VCaP (cell line): Measurements from ENCODE around the gene FIZ1.

Source experiments
- H3K27ac ChIP-seq: fragments of 450-650 bp; 2 replicates; pipeline ENCODE4 v1.5.1; 2017
- TF ChIP-seq, protein P1 (sequence below): fragments of 450-650 bp; conservative IDR thresholded peaks from 2 replicates; pipeline ENCODE4 v1.5.1; 2017; ENCODE audit warnings: mild to moderate bottlenecking, moderate library complexity

Gene FIZ1

DNA sequence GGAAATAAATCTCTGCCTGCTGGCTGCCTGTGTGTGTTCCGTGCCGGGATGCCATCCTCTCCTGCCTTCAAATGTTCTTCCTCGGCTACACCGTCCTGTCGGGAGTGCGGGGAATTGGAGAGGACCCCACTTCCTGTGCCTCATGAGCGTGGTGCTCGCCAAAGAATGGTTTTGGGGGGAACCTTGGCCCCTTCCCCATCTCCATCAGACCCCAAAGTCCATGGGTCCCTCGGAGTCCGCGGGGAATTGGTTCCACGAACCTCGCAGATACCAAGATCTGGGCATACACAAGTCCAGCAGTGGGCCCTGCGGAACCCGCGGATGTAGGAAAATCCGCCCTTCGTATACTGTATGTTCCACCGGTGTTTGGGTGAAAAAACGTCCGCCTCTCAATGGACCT, 3.8 kb upstream of the FIZ1 start:
- TF ChIP-seq, protein P1, sequence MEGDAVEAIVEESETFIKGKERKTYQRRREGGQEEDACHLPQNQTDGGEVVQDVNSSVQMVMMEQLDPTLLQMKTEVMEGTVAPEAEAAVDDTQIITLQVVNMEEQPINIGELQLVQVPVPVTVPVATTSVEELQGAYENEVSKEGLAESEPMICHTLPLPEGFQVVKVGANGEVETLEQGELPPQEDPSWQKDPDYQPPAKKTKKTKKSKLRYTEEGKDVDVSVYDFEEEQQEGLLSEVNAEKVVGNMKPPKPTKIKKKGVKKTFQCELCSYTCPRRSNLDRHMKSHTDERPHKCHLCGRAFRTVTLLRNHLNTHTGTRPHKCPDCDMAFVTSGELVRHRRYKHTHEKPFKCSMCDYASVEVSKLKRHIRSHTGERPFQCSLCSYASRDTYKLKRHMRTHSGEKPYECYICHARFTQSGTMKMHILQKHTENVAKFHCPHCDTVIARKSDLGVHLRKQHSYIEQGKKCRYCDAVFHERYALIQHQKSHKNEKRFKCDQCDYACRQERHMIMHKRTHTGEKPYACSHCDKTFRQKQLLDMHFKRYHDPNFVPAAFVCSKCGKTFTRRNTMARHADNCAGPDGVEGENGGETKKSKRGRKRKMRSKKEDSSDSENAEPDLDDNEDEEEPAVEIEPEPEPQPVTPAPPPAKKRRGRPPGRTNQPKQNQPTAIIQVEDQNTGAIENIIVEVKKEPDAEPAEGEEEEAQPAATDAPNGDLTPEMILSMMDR: no peak
- H3K27ac ChIP-seq: no peak overlapping the region

DNA sequence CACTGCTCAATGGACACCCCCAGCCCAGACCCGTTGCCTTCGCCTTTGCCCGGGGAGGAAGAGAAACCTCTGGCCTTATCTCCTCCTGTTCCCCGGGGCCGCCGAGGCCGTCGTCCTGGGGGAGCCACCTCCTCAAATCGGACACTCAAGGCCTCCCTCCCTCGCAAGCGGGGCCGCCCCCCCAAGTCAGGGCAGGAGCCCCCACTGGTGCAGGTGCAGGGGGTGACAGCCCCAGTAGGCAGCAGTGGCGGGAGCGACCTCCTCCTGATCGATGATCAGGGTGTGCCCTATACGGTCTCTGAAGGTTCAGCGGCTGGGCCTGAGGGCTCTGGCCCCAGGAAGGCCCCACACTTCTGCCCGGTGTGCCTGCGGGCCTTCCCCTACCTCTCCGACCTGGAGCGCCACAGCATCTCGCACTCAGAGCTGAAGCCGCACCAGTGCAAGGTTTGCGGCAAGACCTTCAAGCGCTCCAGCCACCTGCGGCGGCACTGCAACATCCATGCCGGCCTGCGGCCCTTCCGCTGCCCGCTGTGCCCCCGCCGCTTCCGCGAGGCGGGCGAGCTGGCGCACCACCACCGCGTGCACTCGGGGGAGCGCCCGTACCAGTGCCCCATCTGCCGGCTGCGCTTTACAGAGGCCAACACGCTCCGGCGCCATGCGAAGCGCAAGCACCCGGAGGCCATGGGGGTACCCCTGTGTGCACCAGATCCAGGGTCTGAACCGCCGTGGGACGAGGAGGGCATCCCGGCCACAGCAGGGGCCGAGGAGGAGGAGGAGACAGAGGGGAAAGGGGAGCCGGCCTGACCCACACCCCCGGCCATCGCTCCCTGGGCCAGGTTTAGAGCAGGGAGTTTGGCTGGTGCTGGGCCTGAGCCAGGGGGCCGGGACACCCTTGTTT, 3.0 kb upstream of the FIZ1 start:
- no peak overlapping the region for H3K27ac ChIP-seq
- TF ChIP-seq, protein P1: no peak

DNA sequence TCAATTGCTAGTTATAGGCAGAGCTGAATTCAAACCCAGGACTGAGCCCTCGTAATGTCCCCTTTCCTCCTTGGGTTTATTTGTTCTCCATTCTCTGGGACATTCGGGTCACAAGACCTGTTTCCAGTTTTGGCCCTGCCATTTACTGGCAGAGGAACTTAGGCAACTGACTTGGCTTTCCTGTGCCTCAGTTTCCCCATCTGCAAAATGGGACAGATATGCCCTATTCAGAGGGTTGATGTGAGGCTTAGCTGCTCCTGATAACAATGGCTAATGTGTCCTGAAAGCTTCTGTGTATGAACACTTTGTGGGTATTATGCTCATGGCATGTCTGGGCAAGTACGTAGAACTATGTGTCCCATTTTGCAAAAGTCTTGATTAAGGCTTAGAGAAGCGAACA, 1.8 kb upstream of the FIZ1 start:
- H3K27ac ChIP-seq: peak overlapping the region; percentile 99
- TF ChIP-seq, protein P1: no peak

DNA sequence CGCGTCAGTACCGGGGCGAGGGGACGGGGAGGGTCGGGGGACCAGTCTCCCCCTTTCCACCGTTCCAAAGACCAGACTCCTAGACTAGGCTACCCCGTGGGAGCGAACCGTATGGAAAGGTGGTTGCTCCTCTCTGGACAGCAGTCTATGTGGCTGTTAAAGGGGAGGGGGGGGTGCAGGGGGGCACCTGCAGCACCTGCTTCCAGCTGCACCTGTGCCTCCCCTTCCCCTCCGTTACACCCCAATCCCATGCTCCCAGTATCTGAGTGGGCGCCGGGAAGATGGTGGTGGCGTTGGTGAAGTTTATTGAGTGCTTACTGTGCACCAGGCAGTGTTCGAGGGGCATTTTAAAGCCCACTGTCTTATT, 1.3 kb upstream of the FIZ1 start:
- peak overlapping the region; percentile 99 for H3K27ac ChIP-seq
- TF ChIP-seq, protein P1: no peak

DNA sequence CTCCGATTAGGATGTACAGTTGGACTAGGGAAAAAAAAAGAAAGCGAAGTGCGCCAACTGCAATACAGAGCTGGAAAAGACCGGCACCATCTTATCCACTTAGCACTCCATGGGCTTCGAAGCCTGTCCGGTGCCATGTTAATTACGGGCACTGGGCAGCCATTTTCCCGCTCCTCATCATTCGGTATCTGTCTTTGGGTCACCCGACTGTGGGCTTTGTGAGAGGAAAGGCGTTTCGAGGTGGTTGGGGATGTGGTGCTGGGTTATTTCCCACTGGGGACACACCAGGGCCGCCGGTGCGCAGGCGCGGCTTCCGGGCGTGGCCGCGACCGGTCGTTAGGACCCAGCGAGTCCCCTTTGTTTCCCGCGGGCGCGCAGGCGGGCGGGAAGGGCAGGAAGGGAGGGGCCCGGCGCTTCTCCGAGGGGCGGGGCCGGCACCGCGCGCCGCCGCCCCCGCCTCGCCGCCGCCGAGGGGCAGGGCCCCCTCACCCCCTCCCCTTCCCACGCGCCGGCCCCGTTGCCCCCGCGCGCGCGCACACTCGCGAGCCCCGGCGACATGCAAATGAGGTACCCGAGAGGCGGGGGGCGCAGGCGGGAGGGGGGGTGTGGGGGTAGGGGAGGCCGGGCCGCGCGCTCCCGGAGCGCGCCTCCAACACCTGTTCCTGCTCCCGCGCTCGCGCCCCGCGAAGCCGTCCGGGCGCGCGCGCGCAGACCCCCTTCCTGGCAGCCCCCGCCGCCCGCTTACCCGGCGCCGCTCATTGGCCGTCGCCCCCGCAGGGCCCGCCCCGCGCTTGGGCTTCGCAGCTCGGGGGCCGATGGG, 735 bp upstream of the FIZ1 start, which contains the start of gene ZNF524:
Gene ZNF524 (plus strand): TSS at position 447 of the 820 bp plus-strand sequence. CDS start 1,825 bp downstream, outside the sequence.
- TF ChIP-seq, protein P1: no peak
- peak within 1 kb of the TSS; percentile 99 for H3K27ac ChIP-seq

DNA sequence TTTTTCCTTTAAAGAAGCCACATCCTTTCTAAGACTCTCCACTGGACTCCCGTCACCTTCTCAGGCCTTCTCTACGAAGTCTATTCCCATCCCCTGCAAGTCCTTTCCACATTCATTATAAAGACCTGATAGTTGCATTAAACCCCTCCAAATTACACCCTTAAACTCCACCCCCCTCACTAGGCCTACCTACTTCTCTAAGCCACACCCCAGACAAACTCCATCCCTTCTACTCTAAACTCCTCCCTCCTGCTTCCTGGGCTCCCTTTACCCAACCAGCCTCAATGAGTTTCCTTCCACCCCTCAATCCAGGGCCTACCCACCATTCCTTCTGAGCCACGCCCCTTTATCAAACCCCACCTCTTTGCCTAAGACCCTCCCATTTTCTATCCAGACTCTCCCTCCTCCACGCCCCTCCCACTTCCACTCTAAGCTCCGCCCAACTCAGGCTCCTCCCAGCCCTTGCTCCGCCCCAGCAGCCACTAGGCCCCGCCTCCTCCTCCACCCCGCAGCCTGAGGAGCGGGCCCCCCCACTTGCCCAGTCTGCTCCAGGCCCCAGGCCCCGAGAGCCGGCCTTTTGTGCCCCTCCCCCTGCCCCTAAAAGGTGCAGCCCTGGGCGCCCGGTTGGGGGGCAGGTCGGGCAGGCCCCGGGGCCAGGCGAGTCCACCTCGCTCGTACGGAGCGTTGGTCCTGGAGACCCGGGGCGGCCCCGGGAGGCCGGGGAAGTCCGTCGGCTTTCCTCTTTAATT, 424 bp downstream of the FIZ1 start:
- TF ChIP-seq, protein P1: no peak
- peak overlapping the region; percentile 99 for H3K27ac ChIP-seq
